HEK293 (cell line): Measurements from ENCODE around the gene LYPD5.

Experiments used
- ATF2 ChIP-seq: fragments of 450-650 bp; formaldehyde crosslinking; IDR thresholded peaks from 2 replicates; pipeline ENCODE4 v1.5.1; 2016; ENCODE audit warnings: missing biosample characterization, missing genetic modification characterization, low read depth
- BCL11A ChIP-seq: fragments of 450-650 bp; formaldehyde crosslinking; IDR thresholded peaks from 2 replicates; pipeline ENCODE4 v1.5.1; 2016; ENCODE audit warnings: low read depth, missing biosample characterization, missing genetic modification characterization
- GFI1B ChIP-seq: fragments of 450-650 bp; formaldehyde crosslinking; IDR thresholded peaks from 2 replicates; pipeline ENCODE4 v1.5.1; 2016; ENCODE audit warnings: missing biosample characterization, missing genetic modification characterization
- GLIS2 ChIP-seq: fragments of 450-650 bp; formaldehyde crosslinking; IDR thresholded peaks from 2 replicates; pipeline ENCODE4 v1.5.1; 2016; ENCODE audit warnings: missing biosample characterization, missing genetic modification characterization
- HOXA7 ChIP-seq: sonication (generic); formaldehyde crosslinking; IDR thresholded peaks from 2 replicates; pipeline ENCODE4 v1.8.1; 2022; ENCODE audit warnings: missing genetic modification reagents, borderline replicate concordance
- KLF10 ChIP-seq: fragments of 450-650 bp; IDR thresholded peaks from 2 replicates; pipeline ENCODE4 v1.5.1; 2018; ENCODE audit warnings: missing biosample characterization, mild to moderate bottlenecking, missing genetic modification characterization
- SP3 ChIP-seq: fragments of 450-650 bp; formaldehyde crosslinking; IDR thresholded peaks from 2 replicates; pipeline ENCODE4 v1.5.1; 2016; ENCODE audit warnings: missing biosample characterization, missing genetic modification characterization
- SP7 ChIP-seq: fragments of 450-650 bp; formaldehyde crosslinking; IDR thresholded peaks from 2 replicates; pipeline ENCODE4 v1.5.1; 2016; ENCODE audit warnings: missing biosample characterization, missing genetic modification characterization
- TSHZ1 ChIP-seq: fragments of 450-650 bp; formaldehyde crosslinking; IDR thresholded peaks from 2 replicates; pipeline ENCODE4 v1.5.1; 2016; ENCODE audit warnings: missing biosample characterization, missing genetic modification characterization, borderline replicate concordance
- ZBTB1 ChIP-seq: fragments of 450-650 bp; formaldehyde crosslinking; IDR thresholded peaks from 2 replicates; pipeline ENCODE4 v1.5.1; 2016; ENCODE audit warnings: missing biosample characterization, missing genetic modification characterization
- ZBTB48 ChIP-seq: fragments of 450-650 bp; formaldehyde crosslinking; IDR thresholded peaks from 2 replicates; pipeline ENCODE4 v1.5.1; 2016; ENCODE audit warnings: missing biosample characterization, missing genetic modification characterization
- ZBTB7A ChIP-seq: fragments of 450-650 bp; formaldehyde crosslinking; IDR thresholded peaks from 2 replicates; pipeline ENCODE4 v1.5.1; 2016; ENCODE audit warnings: low read depth, missing biosample characterization, missing genetic modification characterization
- ZFP37 ChIP-seq: fragments of 450-650 bp; formaldehyde crosslinking; IDR thresholded peaks from 2 replicates; pipeline ENCODE4 v1.5.1; 2016; ENCODE audit warnings: missing biosample characterization, missing genetic modification characterization
- ZNF114 ChIP-seq: fragments of 450-650 bp; formaldehyde crosslinking; IDR thresholded peaks from 2 replicates; pipeline ENCODE4 v1.5.0; 2017; ENCODE audit warnings: missing biosample characterization, missing genetic modification characterization
- ZNF16 ChIP-seq: fragments of 450-650 bp; formaldehyde crosslinking; IDR thresholded peaks from 2 replicates; pipeline ENCODE4 v1.5.1; 2016; ENCODE audit warnings: low read depth, missing biosample characterization, missing genetic modification characterization
- ZNF248 ChIP-seq: fragments of 450-650 bp; formaldehyde crosslinking; IDR thresholded peaks from 2 replicates; pipeline ENCODE4 v1.5.1; 2017; ENCODE audit warnings: missing biosample characterization, missing genetic modification characterization
- ZNF26 ChIP-seq: fragments of 450-650 bp; formaldehyde crosslinking; IDR thresholded peaks from 2 replicates; pipeline ENCODE4 v1.5.1; 2016; ENCODE audit warnings: missing biosample characterization, missing genetic modification characterization
- ZNF302 ChIP-seq: fragments of 450-650 bp; formaldehyde crosslinking; IDR thresholded peaks from 2 replicates; pipeline ENCODE4 v1.5.1; 2016; ENCODE audit warnings: missing biosample characterization, missing genetic modification characterization, low read depth
- ZNF335 ChIP-seq: fragments of 450-650 bp; formaldehyde crosslinking; conservative IDR thresholded peaks from 2 replicates; pipeline ENCODE4 v1.5.1; 2016; ENCODE audit warnings: missing biosample characterization, missing genetic modification characterization
- ZNF341 ChIP-seq: fragments of 450-650 bp; formaldehyde crosslinking; IDR thresholded peaks from 2 replicates; pipeline ENCODE4; 2016; ENCODE audit warnings: low read depth, missing biosample characterization, missing genetic modification characterization
- ZNF423 ChIP-seq: fragments of 450-650 bp; formaldehyde crosslinking; IDR thresholded peaks from 2 replicates; pipeline ENCODE4 v1.5.1; 2016; ENCODE audit warnings: missing biosample characterization, missing genetic modification characterization
- ZNF488 ChIP-seq: fragments of 450-650 bp; formaldehyde crosslinking; IDR thresholded peaks from 2 replicates; pipeline ENCODE4 v1.5.1; 2016; ENCODE audit warnings: missing biosample characterization, missing genetic modification characterization
- ZNF571 ChIP-seq: fragments of 450-650 bp; formaldehyde crosslinking; IDR thresholded peaks from 2 replicates; pipeline ENCODE4 v1.5.0; 2017; ENCODE audit warnings: missing biosample characterization, missing genetic modification characterization
- ZNF629 ChIP-seq: fragments of 450-650 bp; formaldehyde crosslinking; IDR thresholded peaks from 2 replicates; pipeline ENCODE4 v1.5.1; 2017; ENCODE audit warnings: missing biosample characterization, missing genetic modification characterization
- ZNF768 ChIP-seq: fragments of 450-650 bp; formaldehyde crosslinking; IDR thresholded peaks from 2 replicates; pipeline ENCODE4 v1.5.1; 2018; ENCODE audit warnings: missing biosample characterization, mild to moderate bottlenecking, missing genetic modification characterization
- ZNF792 ChIP-seq: fragments of 450-650 bp; formaldehyde crosslinking; IDR thresholded peaks from 2 replicates; pipeline ENCODE4 v1.5.1; 2016; ENCODE audit warnings: missing biosample characterization, missing genetic modification characterization
- TF ChIP-seq, protein P1 (sequence below): fragments of 450-650 bp; formaldehyde crosslinking; IDR thresholded peaks from 2 replicates; pipeline ENCODE4 v1.5.1; 2016; ENCODE audit warnings: missing biosample characterization, missing genetic modification characterization
- TF ChIP-seq, protein P2 (sequence below): fragments of 450-650 bp; IDR thresholded peaks from 2 replicates; pipeline ENCODE4 v1.5.1; 2018; ENCODE audit warnings: missing biosample characterization, missing genetic modification characterization

Gene LYPD5

GRCh38 chr19:43784241-43784980, 17.8 kb downstream of the LYPD5 start (continued):
- TF ChIP-seq ZNF571 (tag by site-specific recombination) (no peak), ZNF792 (tag by site-specific recombination) (0 out of 2 replicates have a peak, but pooled peaks have one; percentile 35), ATF2 (tag by site-specific recombination) (no peak), ZNF341 (tag by site-specific recombination) (no peak), TSHZ1 (tag by site-specific recombination) (peak; percentile 7; the same call in 1 of the 2 replicates), ZNF335 (peak; percentile 57; the same call in 1 of the 2 replicates), ZNF629 (peak; percentile 44; the same call in 1 of the 2 replicates), ZNF114 (tag by site-specific recombination) (no peak), GLIS2 (peak; percentile 82), BCL11A (tag by site-specific recombination) (no peak; the same call in 1 of the 2 replicates), ZNF768 (tag by site-specific recombination) (no peak), ZNF248 (tag by site-specific recombination) (no peak), ZNF26 (tag by site-specific recombination) (no peak), SP7 (tag by site-specific recombination) (peak; percentile 64), KLF10 (no peak), GFI1B (tag by site-specific recombination) (no peak), ZBTB48 (peak; percentile 66), ZNF423 (tag by site-specific recombination) (no peak), ZNF16 (no peak), ZFP37 (tag by site-specific recombination) (0 out of 2 replicates have a peak, but pooled peaks have one; percentile 39), ZNF302 (tag by site-specific recombination) (no peak), SP3 (tag by site-specific recombination) (0 out of 2 replicates have a peak, but pooled peaks have one; percentile 33), ZBTB7A (no peak), ZBTB1 (tag by site-specific recombination) (no peak), HOXA7 (CRISPR knock-in tag) (no peak), ZNF488 (0 out of 2 replicates have a peak, but pooled peaks have one; percentile 4)
- TF ChIP-seq, protein P1, sequence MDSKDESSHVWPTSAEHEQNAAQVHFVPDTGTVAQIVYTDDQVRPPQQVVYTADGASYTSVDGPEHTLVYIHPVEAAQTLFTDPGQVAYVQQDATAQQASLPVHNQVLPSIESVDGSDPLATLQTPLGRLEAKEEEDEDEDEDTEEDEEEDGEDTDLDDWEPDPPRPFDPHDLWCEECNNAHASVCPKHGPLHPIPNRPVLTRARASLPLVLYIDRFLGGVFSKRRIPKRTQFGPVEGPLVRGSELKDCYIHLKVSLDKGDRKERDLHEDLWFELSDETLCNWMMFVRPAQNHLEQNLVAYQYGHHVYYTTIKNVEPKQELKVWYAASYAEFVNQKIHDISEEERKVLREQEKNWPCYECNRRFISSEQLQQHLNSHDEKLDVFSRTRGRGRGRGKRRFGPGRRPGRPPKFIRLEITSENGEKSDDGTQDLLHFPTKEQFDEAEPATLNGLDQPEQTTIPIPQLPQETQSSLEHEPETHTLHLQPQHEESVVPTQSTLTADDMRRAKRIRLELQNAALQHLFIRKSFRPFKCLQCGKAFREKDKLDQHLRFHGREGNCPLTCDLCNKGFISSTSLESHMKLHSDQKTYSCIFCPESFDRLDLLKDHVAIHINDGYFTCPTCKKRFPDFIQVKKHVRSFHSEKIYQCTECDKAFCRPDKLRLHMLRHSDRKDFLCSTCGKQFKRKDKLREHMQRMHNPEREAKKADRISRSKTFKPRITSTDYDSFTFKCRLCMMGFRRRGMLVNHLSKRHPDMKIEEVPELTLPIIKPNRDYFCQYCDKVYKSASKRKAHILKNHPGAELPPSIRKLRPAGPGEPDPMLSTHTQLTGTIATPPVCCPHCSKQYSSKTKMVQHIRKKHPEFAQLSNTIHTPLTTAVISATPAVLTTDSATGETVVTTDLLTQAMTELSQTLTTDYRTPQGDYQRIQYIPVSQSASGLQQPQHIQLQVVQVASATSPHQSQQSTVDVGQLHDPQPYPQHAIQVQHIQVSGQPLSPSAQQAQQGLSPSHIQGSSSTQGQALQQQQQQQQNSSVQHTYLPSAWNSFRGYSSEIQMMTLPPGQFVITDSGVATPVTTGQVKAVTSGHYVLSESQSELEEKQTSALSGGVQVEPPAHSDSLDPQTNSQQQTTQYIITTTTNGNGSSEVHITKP: 0 out of 2 replicates have a peak, but pooled peaks have one; percentile 33
- TF ChIP-seq, protein P2, sequence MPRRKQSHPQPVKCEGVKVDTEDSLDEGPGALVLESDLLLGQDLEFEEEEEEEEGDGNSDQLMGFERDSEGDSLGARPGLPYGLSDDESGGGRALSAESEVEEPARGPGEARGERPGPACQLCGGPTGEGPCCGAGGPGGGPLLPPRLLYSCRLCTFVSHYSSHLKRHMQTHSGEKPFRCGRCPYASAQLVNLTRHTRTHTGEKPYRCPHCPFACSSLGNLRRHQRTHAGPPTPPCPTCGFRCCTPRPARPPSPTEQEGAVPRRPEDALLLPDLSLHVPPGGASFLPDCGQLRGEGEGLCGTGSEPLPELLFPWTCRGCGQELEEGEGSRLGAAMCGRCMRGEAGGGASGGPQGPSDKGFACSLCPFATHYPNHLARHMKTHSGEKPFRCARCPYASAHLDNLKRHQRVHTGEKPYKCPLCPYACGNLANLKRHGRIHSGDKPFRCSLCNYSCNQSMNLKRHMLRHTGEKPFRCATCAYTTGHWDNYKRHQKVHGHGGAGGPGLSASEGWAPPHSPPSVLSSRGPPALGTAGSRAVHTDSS: no peak
